HepG2 (cell line): ENCODE measurements around the gene ART3. TPM values are rescaled to one million over a fixed set of nuclear protein-coding genes. Genes with fewer than 3 reads are reported as not detected.

Experiments used
- BHLHE40 ChIP-seq: IDR thresholded peaks from 2 replicates; pipeline ENCODE4 v1.6.1; 2011; ENCODE audit warnings: low read length, improper control_type of control experiment
- BRF2 ChIP-seq: sonication (generic); formaldehyde crosslinking; IDR thresholded peaks from 2 replicates; pipeline ENCODE4 v1.8.1; 2022; ENCODE audit warnings: mild to moderate bottlenecking, missing genetic modification reagents
- CTCF ChIP-seq: sonication (generic); formaldehyde crosslinking; IDR thresholded peaks from 2 replicates; pipeline ENCODE4 v1.5.0; 2020; ENCODE audit warnings: mild to moderate bottlenecking, missing genetic modification reagents, moderate library complexity
- DMAP1 ChIP-seq: IDR thresholded peaks from 2 replicates; pipeline ENCODE4 v1.6.1; 2016
- ERF ChIP-seq: IDR thresholded peaks from 2 replicates; pipeline ENCODE4 v1.6.1; 2018; ENCODE audit warnings: missing biosample characterization, missing genetic modification reagents
- FOXA3 ChIP-seq: IDR thresholded peaks from 2 replicates; pipeline ENCODE4 v1.6.1; 2016; ENCODE audit warnings: missing genetic modification reagents, missing compliant biosample characterization
- HMG20A ChIP-seq: IDR thresholded peaks from 2 replicates; pipeline ENCODE4 v1.6.1; 2016; ENCODE audit warnings: borderline replicate concordance
- IRF2 ChIP-seq: IDR thresholded peaks from 2 replicates; pipeline ENCODE4 v1.6.1; 2018; ENCODE audit warnings: missing genetic modification reagents, missing compliant biosample characterization
- POGK ChIP-seq: sonication (generic); formaldehyde crosslinking; conservative IDR thresholded peaks from 2 replicates; pipeline ENCODE4 v1.8.0; 2022; ENCODE audit warnings: mild to moderate bottlenecking, moderate library complexity, missing genetic modification reagents
- RBM39 ChIP-seq: fragments of 200-400 bp; formaldehyde crosslinking; IDR thresholded peaks from one replicate; pipeline ENCODE4 v1.6.1; 2018; ENCODE audit warnings: antibody characterized with exemption, mild to moderate bottlenecking, low read depth, low read length; ENCODE audit not compliant: poor library complexity, severe bottlenecking
- REPIN1 ChIP-seq: sonication (generic); formaldehyde crosslinking; IDR thresholded peaks from 2 replicates; pipeline ENCODE4 v1.8.0; 2022; ENCODE audit warnings: missing genetic modification reagents, low read depth, mild to moderate bottlenecking, borderline replicate concordance
- SOX13 ChIP-seq, 3 experiments: fragments of 450-650 bp in 1 of 3; sonication (generic) in 1 of 3; formaldehyde crosslinking in 1 of 3; IDR thresholded peaks in 2 of 3; conservative IDR thresholded peaks in 1 of 3; 2 replicates each; pipeline versions ENCODE4 v1.5.0 to v1.6.1; 2016 to 2020; ENCODE audit warnings: antibody characterized with exemption in 1 of 3, mild to moderate bottlenecking in 1 of 3, missing compliant biosample characterization in 1 of 3, missing genetic modification reagents in 1 of 3, moderate library complexity in 1 of 3
- SP1 ChIP-seq, 2 experiments: fragments of 450-650 bp in 1 of 2; sonication (generic) in 1 of 2; formaldehyde crosslinking in 1 of 2; IDR thresholded peaks; 2 replicates each; pipeline versions ENCODE4 v1.4.0 to v1.6.1; 2016 to 2020; ENCODE audit warnings: missing genetic modification reagents in 1 of 2
- ZNF160 ChIP-seq: sonication (generic); formaldehyde crosslinking; IDR thresholded peaks from 2 replicates; pipeline ENCODE4 v1.8.0; 2022; ENCODE audit warnings: mild to moderate bottlenecking, inconsistent platforms, missing genetic modification reagents
- ZNF232 ChIP-seq: sonication (generic); formaldehyde crosslinking; IDR thresholded peaks from 2 replicates; pipeline ENCODE4 v1.4.0; 2020; ENCODE audit warnings: missing genetic modification reagents, borderline replicate concordance
- ZNF280B ChIP-seq: sonication (generic); formaldehyde crosslinking; IDR thresholded peaks from 2 replicates; pipeline ENCODE4 v1.5.0; 2020; ENCODE audit warnings: missing genetic modification reagents, mild to moderate bottlenecking, borderline replicate concordance
- ZNF335 ChIP-seq: sonication (generic); formaldehyde crosslinking; IDR thresholded peaks from 2 replicates; pipeline ENCODE4 v1.4.0; 2020; ENCODE audit warnings: missing genetic modification reagents
- ZNF430 ChIP-seq: sonication (generic); formaldehyde crosslinking; IDR thresholded peaks from 2 replicates; pipeline ENCODE4 v1.9.0; 2021; ENCODE audit warnings: mild to moderate bottlenecking, missing genetic modification reagents
- ZNF558 ChIP-seq: sonication (generic); formaldehyde crosslinking; IDR thresholded peaks from 2 replicates; pipeline ENCODE4 v1.9.0; 2022; ENCODE audit warnings: mild to moderate bottlenecking, missing genetic modification reagents, borderline replicate concordance
- polyA plus RNA-seq, 8 experiments: library from polyadenylated mRNA; depleted of rRNA in 3 of 8; stranded (reverse) in 7 of 8; unstranded in 1 of 8; fragments of >200 nt; fragmentation: Illumina TruSeq in 4 of 8; extraction: Trizol in 4 of 8; gene quantifications; 2 replicates each; pipeline versions ENCODE4 v1.2.1 to v1.2.3, GENCODE V29; 2011 to 2016; ENCODE audit warnings: low read depth in 4 of 8, missing spikeins in 1 of 8, mixed read lengths in 1 of 8; ENCODE audit not compliant: insufficient read depth in 1 of 8
- total RNA-seq, 5 experiments: library from RNA; depleted of rRNA; stranded (reverse); fragments of >200 nt; fragmentation: Illumina TruSeq; extraction: Trizol; gene quantifications; 2 replicates each; pipeline ENCODE4 v1.2.3, GENCODE V29; 2016; ENCODE audit warnings: low read depth in 1 of 5

ART3 gene
- total and polyA plus RNA-seq, 2 of the 13 experiments (the other 11 are each of a cell fraction or from before 2014, with no cell fraction given), result not detected

GRCh38 chr4:76087007-76087769 lies 12.7 kb downstream of the ART3 start (continued):
- TF ChIP-seq DMAP1, result peak; percentile 65
- TF ChIP-seq RBM39, result no peak
- peak; percentile 46; the same call in 1 of the 2 replicates for TF ChIP-seq HMG20A (CRISPR knock-in tag)
- TF ChIP-seq ZNF160 (CRISPR knock-in tag), result no peak
- TF ChIP-seq ZNF232 (CRISPR knock-in tag), result peak; percentile 49; the same call in 1 of the 2 replicates
- TF ChIP-seq ZNF335 (CRISPR knock-in tag), result no peak
- TF ChIP-seq BHLHE40, result peak; percentile 86
- no peak for TF ChIP-seq SOX13 (IDR thresholded peaks at IDR 0.05)
- TF ChIP-seq SOX13 (CRISPR knock-in tag; conservative IDR thresholded peaks at IDR 0.05 in 1 of 2, IDR thresholded peaks at IDR 0.05 in 1 of 2), result peak in 1 of 2 experiments; percentile 77; a peak in 2 of 4 replicates
- peak; percentile 74 for TF ChIP-seq FOXA3 (CRISPR knock-in tag)
- no peak for TF ChIP-seq BRF2 (CRISPR knock-in tag)
- TF ChIP-seq REPIN1 (CRISPR knock-in tag), result no peak
- peak; percentile 21; the same call in 1 of the 2 replicates for TF ChIP-seq POGK
- TF ChIP-seq IRF2 (CRISPR knock-in tag), result 0 out of 2 replicates have a peak, but pooled peaks have one; percentile 34
- TF ChIP-seq ZNF430 (CRISPR knock-in tag), result no peak
- no peak for TF ChIP-seq SP1 (IDR thresholded peaks at IDR 0.05)
- peak; percentile 32; the same call in 1 of the 2 replicates for TF ChIP-seq SP1 (CRISPR knock-in tag; IDR thresholded peaks at IDR 0.05)
- TF ChIP-seq ZNF280B (CRISPR knock-in tag), result no peak
- 0 out of 2 replicates have a peak, but pooled peaks have one; percentile 53 for TF ChIP-seq ERF (CRISPR knock-in tag)
- no peak for TF ChIP-seq ZNF558 (CRISPR knock-in tag)
- TF ChIP-seq CTCF, result peak; percentile 81
